NCI-H2029 (cell line): ENCODE results near the gene SEMA4A.
"Not testable (repeated sequence)": the region's sequence is repeated elsewhere in the genome, so short reads cannot be mapped to it uniquely, and the experiment has no call there.

Experiments used
- DNase-seq: peaks from one replicate; lab custom pipeline; 2025; lab: John Stamatoyannopoulos, UW

SEMA4A gene

GRCh38 chr1:156160000-156160742 is 6.8 kb downstream of the SEMA4A start:
- no peak for DNase-seq

- peak; percentile 32 for DNase-seq
Measured at GRCh38 chr1:156160743-156161171, 7.4 kb downstream of the SEMA4A start.

- DNase-seq: no peak
Measured at GRCh38 chr1:156162430-156163037, 9.1 kb downstream of the SEMA4A start.

GRCh38 chr1:156163712-156164111 is 10.3 kb downstream of the SEMA4A start:
- DNase-seq: no peak

- no peak for DNase-seq
Measured at GRCh38 chr1:156164125-156164831, 10.9 kb downstream of the SEMA4A start.

- DNase-seq: no peak
Measured at GRCh38 chr1:156165083-156165482, 11.7 kb downstream of the SEMA4A start.

GRCh38 chr1:156167536-156167935 is 14.2 kb downstream of the SEMA4A start:
- DNase-seq: no peak

GRCh38 chr1:156172696-156173470 is 19.5 kb downstream of the SEMA4A start:
- no peak for DNase-seq

- DNase-seq: no peak
Measured at GRCh38 chr1:156176610-156177210, 23.3 kb downstream of the SEMA4A start.

- no peak for DNase-seq
Measured at GRCh38 chr1:156177919-156178654, 24.7 kb downstream of the SEMA4A start.

- DNase-seq: no peak
Measured at GRCh38 chr1:156180471-156180870, 27.1 kb downstream of the SEMA4A start.

GRCh38 chr1:156181391-156181924 is 28.1 kb downstream of the SEMA4A start:
- not testable (repeated sequence) for DNase-seq

- DNase-seq: not testable (repeated sequence)
Measured at GRCh38 chr1:156182010-156182779, 28.8 kb downstream of the SEMA4A start.

- not testable (repeated sequence) for DNase-seq
Measured at GRCh38 chr1:156186347-156187177, 33.2 kb downstream of the SEMA4A start.

- not testable (repeated sequence) for DNase-seq
Measured at GRCh38 chr1:156190265-156190664, 36.9 kb downstream of the SEMA4A start.

GRCh38 chr1:156191292-156191964 is 38.0 kb downstream of the SEMA4A start:
- no peak for DNase-seq

GRCh38 chr1:156193208-156193487 is 39.8 kb downstream of the SEMA4A start:
- no peak for DNase-seq

GRCh38 chr1:156193488-156194299 is 40.3 kb downstream of the SEMA4A start, which contains the start of gene SLC25A44:
TSS of gene SLC25A44 (plus strand) at chr1:156194104. CDS start at chr1:156199848, 5,744 bp downstream.
- DNase-seq: peak; percentile 99
